ENCODE results near the gene KRT1.

KRT1 gene

GRCh38 chr12:52628841-52629240 is 51.4 kb downstream of the KRT1 start:
- H3K27ac ChIP-seq (replicated peaks) = no peak overlapping the region
- H3K4me3 ChIP-seq (replicated peaks; ENCODE audit: insufficient read depth, low read length) = no peak overlapping the region
- peaks cover 4% of the 10 kb centered on the region for H3K27me3 ChIP-seq (ENCODE audit: insufficient read depth, poor library complexity, severe bottlenecking)
- TF ChIP-seq CTCF (IDR thresholded peaks at IDR 0.05; ENCODE audit: insufficient read depth, low read length) (no peak), SPI1 (IDR thresholded peaks at IDR 0.05; ENCODE audit: borderline replicate concordance, low read depth) (no peak), GABPA (IDR thresholded peaks at IDR 0.05; ENCODE audit: low read depth) (no peak), REST (IDR thresholded peaks at IDR 0.05; ENCODE audit: insufficient replicate concordance, low read depth) (no peak), POLR2AphosphoS5 (IDR thresholded peaks at IDR 0.05; ENCODE audit: low read depth) (no peak)
- no peak for DNase-seq (ENCODE audit: low read depth in 1 of 2, low spot score in 1 of 2)

GRCh38 chr12:52628111-52628507 is 52.1 kb downstream of the KRT1 start:
- peaks cover 4% of the 10 kb centered on the region for H3K27me3 ChIP-seq (ENCODE audit: insufficient read depth, poor library complexity, severe bottlenecking)
- DNase-seq (ENCODE audit: low read depth in 1 of 2, low spot score in 1 of 2) = no peak
- no peak overlapping the region for H3K4me3 ChIP-seq (replicated peaks; ENCODE audit: insufficient read depth, low read length)
- TF ChIP-seq GABPA (IDR thresholded peaks at IDR 0.05; ENCODE audit: low read depth) = no peak
- TF ChIP-seq REST (IDR thresholded peaks at IDR 0.05; ENCODE audit: insufficient replicate concordance, low read depth) = no peak
- no peak for TF ChIP-seq POLR2AphosphoS5 (IDR thresholded peaks at IDR 0.05; ENCODE audit: low read depth)
- no peak overlapping the region for H3K27ac ChIP-seq (replicated peaks)

GRCh38 chr12:52627395-52628110 is 52.7 kb downstream of the KRT1 start:
- H3K27me3 ChIP-seq (ENCODE audit: insufficient read depth, poor library complexity, severe bottlenecking) = peaks cover 4% of the 10 kb centered on the region
- no peak overlapping the region for H3K4me3 ChIP-seq (replicated peaks; ENCODE audit: insufficient read depth, low read length)
- no peak overlapping the region for H3K27ac ChIP-seq (replicated peaks)
- DNase-seq (ENCODE audit: low read depth in 1 of 2, low spot score in 1 of 2) = no peak
- TF ChIP-seq POLR2AphosphoS5 (IDR thresholded peaks at IDR 0.05; ENCODE audit: low read depth) (no peak), SPI1 (IDR thresholded peaks at IDR 0.05; ENCODE audit: borderline replicate concordance, low read depth) (no peak), REST (IDR thresholded peaks at IDR 0.05; ENCODE audit: insufficient replicate concordance, low read depth) (no peak), CTCF (IDR thresholded peaks at IDR 0.05; ENCODE audit: insufficient read depth, low read length) (no peak), GABPA (IDR thresholded peaks at IDR 0.05; ENCODE audit: low read depth) (no peak)

Data from HL-60 (cell line).